HG03095 (cell line): ENCODE measurements around the gene SPHKAP.
"Not testable (repeated sequence)": the region's sequence is repeated elsewhere in the genome, so short reads cannot be mapped to it uniquely, and the experiment has no call there.

Experiments
- ATAC-seq: cut with Tn5 transposase; IDR thresholded peaks from one replicate; pipeline ENCODE4 v1.9.1; 2021; ENCODE audit warnings: moderate library complexity; ENCODE audit not compliant: unreplicated experiment

SPHKAP gene

DNA sequence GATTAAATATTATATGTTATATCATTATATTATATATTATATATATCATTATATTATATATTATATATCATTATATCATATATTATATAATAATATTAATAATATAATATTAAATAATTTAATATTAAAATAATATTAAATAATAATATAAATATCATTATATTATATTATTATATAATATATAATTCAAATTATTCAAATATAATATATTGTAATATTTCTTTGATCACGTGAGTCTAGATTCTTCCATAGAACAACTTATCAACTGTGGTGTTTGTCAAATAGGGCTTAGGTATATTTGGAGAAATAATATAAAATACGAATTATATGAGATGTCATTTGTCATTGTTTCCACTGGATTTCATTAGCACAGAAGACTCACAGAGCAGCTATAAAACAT, 77.3 kb downstream of the SPHKAP start:
- no peak for ATAC-seq

DNA sequence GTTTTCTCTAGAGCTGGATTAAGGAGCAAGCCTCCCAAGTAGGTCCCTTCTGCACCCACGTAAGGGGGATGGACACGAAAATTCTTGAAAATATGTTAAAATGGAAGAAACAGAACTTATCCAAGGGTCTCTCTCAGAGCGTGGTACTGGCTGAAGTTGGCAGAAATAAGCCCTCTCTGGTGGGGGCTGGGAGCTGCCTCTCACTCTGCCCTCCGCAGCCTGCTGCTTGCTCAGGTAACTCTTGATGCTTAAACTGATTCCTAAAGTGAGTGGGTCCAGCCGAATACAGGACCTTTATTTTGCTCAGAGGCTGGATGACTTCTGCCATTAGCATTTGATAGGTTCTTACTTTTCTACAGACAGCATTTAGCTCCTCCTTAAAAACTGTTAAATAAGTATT, 78.1 kb downstream of the SPHKAP start:
- ATAC-seq = no peak

DNA sequence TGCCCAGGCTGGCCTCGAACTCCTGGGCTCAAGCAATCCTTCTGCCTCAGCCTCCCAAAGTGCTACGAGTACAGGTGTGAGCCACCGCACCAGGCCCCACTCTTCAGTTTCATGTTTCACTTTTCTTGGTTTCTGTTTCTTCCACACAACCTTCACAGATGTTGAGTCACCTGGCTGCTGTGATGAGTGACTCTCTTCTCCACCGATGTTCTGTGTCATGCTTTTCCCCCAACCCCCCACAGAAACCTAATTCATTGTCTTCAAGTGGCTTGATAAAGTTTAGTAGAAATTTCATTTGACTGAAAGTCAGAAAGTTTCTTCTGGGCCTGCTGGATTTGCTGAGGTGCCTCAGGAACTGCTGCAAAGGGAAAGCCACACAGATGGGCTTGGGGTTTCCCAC, 78.5 kb downstream of the SPHKAP start:
- ATAC-seq = no peak

DNA sequence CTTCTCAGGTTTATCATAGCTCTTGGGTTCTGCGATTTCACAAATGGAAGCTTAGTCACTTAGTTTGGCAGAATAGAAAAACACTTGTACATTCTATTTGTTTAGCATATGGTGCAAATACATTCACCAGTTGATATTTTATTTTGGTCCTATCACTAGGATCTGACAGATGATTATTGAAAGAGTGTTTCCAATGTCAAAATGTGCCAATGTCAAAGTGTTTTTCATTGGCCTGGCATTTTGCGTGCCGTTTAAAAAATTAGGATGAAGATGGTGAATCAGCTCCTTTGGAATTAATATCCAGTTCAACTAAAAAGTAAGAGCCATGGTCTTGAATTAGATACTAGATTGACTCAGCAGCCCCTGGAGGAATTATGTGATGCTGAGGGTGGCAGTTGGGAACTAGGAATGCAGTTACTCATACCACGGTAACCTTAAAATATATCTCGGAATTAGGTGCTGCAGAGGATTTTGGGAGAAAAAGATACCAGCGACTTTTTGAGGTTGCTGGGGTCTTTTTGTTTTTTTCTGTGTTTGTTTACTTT, 87.0 kb downstream of the SPHKAP start:
- ATAC-seq = no peak

DNA sequence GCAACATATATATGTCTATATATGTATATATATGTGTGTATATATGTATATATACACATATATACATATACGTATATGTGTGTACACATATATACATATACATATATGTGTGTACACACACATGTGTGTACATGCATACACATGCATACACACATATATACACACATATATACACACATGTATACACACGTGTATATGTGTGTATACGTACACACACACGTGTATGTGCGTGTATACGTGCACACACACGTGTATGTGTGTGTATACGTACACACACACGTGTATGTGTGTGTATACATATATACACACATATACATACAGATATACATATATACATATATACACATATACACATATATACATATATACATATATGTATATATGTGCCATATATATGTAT, 89.4 kb downstream of the SPHKAP start:
- no peak for ATAC-seq

DNA sequence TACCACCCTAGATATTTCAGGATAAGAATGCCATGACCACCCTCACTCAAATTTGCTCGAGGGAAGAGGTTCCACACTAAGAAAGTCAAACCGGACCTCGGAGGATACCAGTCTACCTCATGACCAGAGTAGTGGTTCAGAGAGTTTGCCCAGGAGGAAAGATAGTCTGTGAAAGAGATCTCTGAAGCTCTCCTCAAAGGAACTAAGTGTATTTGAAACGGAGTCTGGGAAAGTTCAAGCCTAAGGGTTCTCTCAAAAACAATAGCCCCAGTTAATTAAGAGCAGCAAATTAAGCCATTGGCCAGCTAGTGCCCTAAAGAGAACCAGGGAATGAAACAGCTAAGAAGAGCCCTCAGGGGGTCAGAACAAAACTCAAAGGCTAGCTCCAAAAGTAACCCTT, 94.9 kb downstream of the SPHKAP start:
- no peak for ATAC-seq

DNA sequence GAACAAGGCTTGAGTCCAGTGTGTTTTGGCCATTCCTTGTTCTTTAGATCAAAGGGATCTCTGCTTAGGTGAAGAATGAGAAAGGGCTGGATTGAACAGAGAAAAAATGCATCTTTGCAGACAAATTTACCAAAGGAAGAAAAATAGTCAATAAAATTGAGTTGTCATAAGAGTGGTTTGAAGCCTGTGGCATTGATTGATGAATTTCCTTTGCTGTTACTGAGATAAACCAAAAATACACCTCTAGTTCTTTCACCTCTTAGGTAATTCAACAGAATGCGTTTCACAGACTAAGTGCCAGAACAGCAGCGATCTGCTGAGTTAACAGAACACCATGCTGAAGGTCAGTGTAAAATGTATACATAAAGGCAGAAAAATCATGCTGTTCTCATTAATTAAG, 96.8 kb downstream of the SPHKAP start:
- no peak for ATAC-seq

DNA sequence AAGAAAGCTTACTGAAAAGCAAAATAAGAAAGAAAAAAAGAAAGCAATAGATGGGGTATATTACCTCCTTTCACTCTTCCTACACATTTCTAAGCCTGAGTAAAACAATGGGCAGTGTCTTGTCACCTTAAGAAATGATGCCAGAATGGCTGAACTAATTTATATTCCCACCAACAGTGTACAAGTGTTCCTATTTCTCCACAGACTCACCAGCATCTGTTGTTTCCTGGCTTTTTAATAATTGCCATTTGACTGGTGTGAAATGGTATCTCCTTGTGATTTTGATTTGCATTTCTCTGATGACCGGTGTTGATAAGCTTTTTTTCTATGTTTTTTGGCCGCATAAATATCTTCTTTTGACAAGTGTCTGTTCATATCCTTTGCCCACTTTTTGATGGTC, 98.4 kb downstream of the SPHKAP start:
- ATAC-seq = no peak

DNA sequence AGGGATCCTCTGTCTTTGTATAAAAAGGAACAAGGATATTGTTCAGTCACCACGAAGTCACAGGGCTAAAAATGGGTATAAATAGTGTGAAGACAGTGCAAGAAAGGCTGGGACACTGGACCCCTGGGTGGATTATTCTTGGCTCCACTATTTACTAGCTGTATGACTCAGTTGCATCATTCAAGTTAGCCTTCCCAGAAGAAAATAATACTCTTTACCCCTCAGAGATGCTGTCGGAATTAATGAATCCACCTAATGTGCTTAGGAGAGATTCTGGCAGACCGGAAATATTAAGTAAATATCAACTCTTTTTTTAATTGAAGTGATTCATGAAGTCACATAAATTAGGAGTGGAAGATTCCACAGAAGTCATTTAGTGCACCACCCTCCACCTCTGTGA, 98.9 kb downstream of the SPHKAP start:
- no peak for ATAC-seq

DNA sequence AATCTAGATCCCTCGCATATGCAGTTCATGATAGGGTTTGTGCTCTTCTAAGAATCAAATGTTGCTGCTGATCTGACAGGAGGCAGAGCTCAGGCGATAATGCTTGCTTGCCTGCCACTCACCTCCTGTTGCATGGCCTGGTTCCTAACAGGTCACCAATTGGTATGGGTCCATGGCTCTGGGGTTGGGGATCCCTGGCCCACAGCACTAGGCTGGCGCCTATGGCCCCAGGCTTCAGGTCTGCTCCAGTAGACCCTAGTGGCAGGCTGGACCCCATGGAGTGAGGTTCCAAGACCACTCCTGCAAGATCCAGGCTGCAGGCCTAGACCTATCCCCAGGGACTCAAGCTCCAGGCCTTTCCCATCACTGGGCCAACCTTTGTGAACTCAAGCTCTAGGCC, 102.3 kb downstream of the SPHKAP start:
- ATAC-seq = no peak

DNA sequence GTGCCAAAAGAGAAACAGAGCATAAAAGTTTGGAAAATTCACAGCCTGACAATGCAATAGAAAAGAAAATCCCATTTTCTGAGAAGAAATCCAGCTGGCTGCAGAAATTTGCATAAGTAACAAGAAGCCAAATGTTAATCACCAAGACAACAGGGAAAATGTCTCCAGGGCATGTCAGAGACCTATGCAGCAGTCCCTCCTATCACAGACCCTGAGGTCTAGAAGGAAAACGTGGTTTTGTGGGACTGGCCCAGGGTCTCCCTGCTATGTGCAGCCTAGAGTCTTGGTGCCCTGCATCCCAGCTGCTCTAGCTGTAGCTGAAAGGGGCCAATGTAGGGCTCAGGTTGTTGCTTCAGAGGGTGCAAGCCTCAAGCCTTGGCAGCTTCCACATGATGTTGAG, 104.8 kb downstream of the SPHKAP start:
- ATAC-seq = not testable (repeated sequence)

DNA sequence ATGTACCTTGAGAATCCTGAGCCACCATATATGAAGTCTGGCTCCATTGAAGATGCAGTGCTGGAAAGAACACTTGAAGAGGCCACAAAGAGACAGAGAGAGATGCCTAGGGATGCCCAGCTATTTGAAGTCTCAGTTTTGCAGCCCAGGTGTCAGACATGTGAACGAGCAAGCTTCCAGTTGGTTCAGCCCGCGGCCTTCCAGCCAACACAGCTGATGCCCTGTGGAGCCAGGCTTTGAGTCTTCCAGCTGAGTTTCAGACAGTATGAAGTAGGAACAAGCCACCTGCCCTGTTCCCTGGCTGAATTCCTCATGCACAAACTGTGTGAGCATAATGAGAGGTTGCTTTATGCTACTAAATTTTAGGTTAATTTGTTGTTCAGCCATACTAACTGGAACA, 108.8 kb downstream of the SPHKAP start:
- ATAC-seq = no peak

DNA sequence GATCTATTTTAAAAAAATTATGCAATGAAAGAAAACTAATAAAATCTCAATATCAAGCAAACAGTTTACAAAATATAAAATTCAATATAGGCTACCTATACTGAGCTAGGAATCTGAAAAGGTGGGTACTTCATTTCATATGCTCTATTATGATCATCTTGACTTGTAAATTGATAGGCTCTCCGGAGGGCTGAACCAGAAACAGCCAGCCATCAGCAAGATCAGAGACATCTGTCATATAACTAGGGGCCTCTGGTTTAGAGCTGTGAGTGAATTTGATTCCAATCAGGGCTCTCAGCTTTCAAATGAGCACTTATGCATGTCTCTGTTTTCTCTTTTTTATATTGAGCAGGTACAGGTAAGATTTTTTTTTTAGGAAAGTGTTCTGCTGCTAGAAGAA, 114.2 kb downstream of the SPHKAP start:
- no peak for ATAC-seq

DNA sequence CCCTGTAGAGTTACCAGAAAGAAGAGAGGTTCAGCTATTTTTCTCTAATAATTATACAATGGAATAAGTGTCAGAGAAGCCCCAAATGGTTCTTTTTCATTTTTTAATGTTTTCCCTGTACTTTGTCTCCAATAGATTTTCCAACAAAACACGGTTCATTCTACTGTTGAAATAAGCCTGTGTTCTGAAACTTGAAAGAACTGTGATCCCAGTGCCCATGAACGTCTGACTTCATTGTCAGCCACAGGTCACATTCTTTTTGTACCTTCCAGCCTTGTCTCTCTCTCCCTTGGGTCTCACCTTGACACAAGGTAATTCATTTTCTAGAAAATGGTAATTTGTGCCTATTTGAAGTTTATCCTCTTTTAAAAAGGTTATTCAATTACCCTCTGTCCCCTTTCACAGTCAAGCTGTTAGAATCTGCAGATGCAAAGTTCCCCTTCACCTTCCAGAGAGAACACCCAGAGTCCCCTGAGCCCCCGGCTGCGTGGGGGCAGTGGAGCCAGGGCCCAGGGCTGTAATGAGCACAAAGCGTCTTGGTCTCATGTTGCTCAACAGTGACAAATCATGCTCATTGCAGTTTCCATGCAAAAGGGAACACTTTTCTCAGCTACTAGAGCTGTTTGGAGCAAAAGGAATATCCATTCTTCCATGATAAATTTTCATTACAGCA, 115.2 kb downstream of the SPHKAP start:
- no peak for ATAC-seq

DNA sequence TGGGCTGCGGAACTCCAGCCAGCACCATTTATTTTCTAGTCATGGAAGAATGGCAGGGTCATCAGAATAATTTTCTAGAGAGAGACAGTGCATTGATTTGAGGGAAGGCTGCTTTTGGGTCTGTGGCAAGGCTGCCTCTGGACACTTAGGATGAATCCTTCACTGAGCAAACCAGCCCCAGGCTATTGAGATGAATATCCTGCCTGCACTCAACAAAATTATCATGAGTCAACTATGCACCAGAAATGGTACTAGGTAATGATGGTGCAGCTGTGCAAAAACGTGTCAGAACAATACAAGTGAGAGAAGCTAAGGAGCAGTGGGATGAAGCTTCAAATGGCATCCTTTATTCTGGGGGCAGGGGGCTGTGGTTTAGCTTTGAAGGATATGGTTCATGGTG, 115.8 kb downstream of the SPHKAP start:
- no peak for ATAC-seq

DNA sequence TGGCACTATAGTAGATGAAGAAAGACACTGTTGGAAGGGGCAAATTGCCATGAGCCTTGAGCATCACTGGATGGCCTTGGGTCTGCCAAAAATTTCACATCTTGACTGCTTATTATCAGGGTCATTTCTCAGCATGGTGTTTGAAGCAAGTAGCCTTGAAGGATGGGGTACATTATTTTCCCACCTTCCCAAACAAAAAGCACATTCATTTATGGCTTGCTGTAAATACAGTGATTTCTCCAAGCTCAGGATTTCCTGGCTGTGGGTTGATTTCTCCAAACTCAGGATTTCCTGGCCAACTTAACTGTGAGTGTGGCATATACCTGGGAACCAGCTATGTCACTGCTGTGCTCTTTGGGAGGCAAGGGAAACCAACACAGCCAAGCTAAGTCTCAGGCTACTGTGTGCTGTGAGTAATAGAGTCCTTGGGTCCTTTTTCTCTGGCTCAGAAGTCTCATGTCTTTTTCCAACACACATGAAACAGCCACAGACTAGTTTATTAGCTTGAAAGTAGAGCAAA, 116.6 kb downstream of the SPHKAP start:
- no peak for ATAC-seq

DNA sequence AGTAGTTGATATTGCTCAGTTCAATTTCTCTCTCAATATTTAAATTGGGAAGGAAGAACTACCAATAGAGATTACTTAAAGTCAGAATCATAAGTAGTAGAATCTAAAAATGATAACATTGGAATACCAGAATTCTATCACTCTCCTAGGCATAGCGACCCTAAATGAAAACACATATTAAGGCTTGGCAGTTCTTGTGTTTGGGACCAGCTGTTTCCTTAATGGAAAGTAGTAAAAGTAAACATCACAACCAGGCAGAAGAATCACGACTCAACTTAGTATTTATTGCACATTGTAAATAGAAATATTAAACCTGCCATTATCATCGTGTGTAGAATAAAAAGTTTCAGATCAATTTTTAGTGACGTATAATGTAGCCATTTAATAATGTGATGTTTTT, 117.5 kb downstream of the SPHKAP start:
- no peak for ATAC-seq

DNA sequence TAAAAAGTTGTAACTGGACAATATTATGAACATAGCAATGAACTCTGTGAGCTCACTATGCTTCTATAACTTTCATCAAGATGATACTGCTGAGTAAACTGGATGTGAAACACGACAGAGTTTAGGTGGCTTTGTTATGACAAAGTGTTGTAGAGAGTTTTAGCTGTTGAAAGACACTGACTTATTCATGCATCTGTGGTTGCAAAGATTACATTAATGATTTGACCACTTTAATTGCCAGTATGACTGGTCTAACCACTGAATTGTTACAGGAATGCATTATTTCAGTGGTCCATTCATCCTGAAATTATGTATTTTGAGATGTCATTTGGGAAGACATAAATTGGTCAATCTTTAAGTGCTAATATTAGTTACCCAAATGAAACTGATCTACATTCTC, 117.9 kb downstream of the SPHKAP start:
- ATAC-seq = no peak

DNA sequence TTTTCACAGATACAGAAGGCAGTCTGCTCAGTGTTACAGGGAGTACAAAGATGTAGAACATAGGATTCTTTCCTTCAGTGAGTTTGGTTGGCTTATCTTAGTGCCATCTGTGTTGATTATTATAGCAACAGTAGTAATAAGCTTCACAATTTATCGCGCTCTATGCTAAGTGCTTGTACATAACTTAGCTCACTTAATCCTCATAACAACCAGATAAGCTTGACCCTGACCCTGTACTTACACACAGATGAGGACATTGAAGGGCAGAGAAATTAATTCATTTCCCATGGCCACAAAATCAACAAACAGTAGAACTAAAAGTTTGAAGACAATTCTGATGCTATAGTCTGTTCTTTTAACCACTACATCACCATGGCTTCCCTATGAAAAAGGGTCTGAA, 121.8 kb downstream of the SPHKAP start:
- ATAC-seq = no peak

DNA sequence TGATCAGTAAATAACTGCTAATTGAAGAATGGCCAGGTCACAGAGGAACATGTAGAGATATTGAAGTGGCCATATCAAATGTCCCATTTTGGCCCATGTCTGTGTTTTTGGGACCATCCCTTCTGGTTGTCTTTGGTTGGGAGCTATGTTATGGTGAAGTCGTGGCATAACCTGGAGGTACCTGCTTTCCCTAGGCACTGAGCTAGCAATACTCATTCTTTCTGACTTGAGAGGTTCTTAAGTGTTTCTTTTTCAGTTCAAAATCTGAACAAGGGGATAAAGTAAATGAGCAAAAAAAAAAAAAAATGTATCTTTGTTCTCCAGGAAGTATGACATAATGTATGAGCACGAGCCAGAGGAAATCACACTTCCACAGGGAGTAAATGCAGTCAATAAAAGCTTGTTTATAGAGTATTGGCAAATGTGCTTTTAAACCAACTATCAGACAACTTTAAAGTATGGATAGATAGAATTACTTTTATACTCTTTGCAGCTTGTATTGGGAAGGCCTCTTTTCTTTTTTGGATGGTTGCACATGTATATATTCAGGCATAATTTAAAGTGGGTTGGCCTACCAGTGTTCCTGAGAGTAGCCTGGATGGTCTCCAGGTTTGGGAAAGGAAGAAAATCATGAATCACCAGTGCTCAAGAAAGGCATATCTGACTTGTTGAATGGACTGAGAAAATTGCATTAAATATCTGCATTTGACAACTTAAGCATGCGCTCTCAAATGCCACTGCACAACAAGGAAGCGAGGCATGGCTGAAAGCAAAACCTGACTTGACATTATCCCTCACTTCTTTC, 125.0 kb downstream of the SPHKAP start:
- no peak for ATAC-seq

DNA sequence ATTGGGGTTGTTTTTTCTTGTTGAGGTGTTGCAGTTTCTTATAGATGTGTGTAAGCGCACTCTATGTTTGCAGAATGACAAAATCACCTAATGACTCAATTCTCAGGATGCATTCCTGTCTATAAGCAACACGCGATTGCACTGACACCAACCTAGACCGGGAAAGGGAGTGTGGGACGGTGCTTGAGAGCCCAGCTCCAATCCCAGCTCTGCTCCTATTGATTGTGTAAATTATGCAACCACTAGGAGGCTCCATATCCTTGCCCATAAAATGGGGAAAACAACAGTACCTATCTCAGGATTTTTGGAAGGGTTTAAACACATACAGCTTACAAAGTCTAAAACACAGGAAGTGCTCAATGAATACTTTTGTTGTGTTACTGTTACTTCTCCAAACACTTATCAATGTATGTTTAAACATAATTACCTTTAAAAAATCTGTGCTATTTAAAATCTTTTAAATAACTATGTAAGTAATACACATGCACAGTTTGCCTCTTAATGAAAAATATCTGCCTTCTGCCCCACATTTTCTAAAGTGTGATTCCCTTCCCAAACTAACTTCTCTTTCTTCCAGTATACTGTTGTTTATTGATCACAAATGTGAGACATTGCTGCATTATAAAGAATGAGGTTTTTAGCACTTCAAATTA, 132.5 kb downstream of the SPHKAP start:
- ATAC-seq = no peak

DNA sequence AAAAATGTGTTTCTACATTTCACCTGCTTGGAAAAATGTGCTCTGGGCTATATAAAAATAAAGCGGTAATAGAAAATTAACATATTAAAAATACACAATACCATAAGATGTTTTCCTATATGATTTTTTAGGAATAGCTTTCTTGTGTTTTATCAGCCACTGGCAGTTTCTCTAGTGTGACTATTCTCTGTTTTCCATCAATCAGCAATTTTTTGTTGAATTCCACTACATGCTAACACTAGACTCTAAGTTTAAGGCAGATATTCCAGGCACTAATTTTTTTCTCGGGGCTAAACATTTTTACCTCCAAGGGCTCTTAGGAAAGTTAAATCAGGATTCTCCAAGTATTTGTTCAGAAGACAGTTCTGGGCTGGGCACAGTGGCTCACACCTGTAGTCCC, 140.5 kb downstream of the SPHKAP start:
- ATAC-seq = no peak
